ENCODE results near the gene LINS1.

LINS1 gene

DNA sequence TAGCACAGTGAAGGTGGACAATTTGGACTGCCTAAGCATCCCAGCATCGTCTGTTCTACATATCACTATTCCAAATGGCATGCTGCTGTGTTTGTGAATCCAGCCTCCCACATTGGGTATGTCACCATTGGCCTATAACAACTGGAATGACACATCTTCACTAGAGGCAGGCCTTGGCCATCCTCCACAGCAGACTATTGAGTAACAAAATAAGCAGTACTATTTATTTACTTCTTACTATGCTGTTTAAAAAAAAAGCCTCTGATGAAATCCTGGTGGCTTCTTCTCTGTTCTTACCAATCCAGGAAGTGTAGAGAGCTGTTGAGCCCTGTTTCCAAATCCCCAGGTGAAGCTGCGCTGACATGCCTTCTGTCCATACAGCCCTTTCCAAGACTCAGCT is 42.7 kb downstream of the LINS1 start:
- no peak for DNase-seq (ENCODE audit: low read depth in 1 of 2, low spot score in 1 of 2)

DNA sequence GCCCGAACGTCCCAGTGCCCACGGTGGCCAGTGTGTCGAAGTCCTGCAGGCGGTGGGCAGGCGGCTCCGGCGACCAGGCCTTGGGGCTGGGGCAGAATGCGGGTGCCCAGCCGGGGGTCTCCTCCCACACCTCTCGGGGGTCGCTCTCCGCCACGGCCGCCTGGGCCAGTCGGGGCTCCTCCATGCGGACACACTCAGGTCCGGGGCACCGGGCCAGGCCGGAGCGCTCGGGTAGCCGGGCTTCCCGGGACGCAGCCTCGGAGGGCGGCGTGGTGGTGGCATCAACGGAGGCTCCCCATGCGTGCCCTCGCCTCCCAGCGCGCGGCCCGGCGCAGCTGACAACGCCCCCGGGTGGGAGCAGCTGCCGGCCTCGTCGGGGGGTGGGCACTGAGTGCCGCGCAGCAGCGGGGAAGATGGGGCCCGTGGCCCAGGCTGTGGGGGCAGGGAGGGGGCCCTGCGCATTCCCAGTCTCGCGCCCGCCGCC is 43.2 kb downstream of the LINS1 start:
- DNase-seq (ENCODE audit: low read depth in 1 of 2, low spot score in 1 of 2): no peak

DNA sequence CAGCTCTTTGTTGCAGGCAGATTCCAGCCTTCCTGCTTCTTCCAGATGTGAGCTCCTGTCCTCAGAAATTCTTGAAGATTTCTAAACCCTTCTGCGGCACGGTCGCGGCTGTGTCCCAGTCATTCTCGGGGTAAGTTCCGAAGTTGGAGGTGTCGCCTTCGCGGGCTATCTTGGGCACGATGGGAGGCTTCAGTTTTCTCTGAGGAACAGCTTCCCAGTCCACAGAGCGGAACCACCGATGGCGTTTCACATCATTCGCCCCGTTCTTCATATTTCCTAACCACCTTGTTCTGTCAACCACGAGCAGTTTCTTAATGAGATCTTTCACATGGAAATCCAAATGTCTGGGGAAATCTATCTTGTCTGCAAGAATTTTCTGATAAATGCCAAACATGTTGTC is 48.5 kb downstream of the LINS1 start:
- DNase-seq (ENCODE audit: low read depth in 1 of 2, low spot score in 1 of 2): no peak

DNA sequence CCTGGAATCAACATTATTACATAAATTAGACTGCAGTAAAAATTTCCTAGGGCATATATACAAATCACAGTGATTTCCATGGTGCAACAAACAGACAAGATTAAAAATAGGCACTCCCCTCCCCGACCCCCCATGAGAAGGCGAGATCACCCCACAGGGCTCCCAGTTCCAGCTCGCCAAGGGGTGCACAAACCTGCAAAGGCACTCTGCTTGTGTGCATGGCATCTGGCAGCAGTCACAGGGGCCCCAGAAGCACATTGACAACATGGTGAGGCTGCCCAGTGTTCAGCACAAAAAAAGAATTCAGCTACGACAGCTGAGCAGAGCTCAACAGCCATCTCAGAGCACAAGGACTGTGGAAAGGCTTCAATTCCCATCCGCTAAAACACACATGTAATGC is 54.0 kb downstream of the LINS1 start:
- DNase-seq (ENCODE audit: low read depth in 1 of 2, low spot score in 1 of 2): no peak

DNA sequence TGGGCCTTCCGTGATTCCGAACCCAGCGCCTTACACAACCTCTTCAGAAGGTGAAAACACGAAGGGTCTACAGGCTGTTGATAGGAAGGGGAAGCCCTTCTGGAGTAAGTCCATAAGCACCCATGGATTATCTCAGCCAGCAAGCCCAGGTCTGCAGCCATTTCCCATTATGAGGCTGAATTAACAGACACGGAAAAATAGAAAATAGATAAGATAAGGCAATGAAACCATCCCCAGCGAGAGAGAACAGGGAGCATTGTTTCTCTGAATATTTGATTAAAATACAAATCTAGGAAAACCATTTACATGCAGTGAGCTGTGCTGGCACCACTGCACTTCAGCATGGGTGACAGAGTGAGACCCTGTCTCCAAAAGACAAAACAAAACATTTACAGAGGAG is 57.0 kb downstream of the LINS1 start:
- no peak for DNase-seq (ENCODE audit: low read depth in 1 of 2, low spot score in 1 of 2)

DNA sequence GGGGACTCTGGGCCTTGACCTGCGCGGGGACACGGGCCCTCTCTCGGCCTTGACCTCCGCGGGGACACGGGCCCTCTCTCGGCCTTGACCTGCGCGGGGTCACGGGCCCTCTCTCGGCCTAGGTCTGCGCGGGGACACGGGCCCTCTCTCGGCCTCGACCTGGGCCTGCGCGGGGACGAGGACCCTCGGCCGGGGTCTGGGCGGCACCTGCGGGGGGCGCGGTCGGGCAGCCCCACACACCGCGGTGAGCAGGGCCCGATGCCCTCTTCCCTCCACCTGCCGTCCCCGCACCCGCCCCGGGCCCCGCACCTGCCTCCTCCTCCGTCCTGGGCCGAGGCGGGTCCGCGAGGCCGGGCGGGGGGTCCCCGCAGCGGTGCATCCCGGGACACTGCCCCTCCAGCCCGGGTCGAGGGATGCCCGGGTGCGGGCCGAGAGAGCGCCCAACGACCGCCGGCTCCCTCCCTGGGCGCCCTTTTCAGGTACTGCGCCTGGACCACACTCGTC is 57.6 kb downstream of the LINS1 start:
- no peak for DNase-seq (ENCODE audit: low read depth in 1 of 2, low spot score in 1 of 2)

DNA sequence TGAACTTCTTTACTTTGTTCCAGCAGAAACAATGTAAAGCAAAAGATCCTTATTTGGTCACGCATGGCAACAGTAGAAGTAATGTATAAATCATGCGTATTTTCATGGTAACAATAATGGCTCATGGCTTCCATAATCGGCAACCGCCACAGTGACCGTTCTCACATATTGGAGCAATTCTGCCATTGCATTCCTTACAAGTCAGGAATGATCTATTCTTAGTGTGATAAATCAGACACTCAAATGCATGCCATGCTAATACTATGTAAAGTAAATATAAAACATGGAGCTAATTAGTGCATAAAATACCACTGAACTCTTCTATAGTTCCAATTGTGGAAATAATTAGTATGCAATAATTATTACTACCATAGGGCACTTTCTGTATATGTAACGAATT is 59.7 kb downstream of the LINS1 start:
- no peak for DNase-seq (ENCODE audit: low read depth in 1 of 2, low spot score in 1 of 2)

DNA sequence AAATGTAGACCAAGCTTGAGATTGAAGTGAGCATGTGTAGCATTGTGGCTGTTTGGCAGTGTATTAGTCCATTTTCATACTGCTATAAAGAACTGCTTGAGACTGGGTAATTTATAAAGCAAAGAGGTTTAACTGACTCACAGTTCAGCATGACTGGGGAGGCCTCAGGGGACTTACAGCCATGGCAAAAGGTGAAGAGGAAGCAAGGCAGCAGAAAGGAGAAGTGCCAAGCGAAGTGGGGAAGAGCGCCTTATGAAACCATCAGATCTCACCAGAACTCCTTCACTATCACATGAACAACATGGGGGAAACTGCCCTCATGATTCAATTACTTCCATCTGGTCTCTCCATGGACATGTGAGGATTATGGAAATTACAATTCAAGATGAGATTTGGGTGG is 64.7 kb downstream of the LINS1 start:
- no peak for DNase-seq (ENCODE audit: low read depth in 1 of 2, low spot score in 1 of 2)

DNA sequence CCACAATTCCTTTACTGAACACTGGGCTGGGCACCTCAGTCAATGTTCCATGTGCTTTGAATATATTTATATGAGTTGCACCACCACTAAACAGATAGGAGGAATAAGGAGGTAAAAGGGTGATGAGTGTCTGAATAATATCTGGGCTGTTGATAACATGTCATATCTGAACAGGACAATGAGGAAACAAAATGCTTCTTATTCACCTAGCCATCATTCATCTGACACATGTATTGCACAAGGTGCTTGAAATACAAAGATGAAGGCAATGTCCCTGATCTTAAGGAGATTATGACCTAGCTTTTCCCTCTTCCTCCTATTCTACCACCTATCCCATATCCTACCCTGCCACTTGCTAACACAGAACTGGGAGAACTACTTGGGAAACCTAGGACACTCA is 65.3 kb downstream of the LINS1 start:
- DNase-seq (ENCODE audit: low read depth in 1 of 2, low spot score in 1 of 2): no peak

DNA sequence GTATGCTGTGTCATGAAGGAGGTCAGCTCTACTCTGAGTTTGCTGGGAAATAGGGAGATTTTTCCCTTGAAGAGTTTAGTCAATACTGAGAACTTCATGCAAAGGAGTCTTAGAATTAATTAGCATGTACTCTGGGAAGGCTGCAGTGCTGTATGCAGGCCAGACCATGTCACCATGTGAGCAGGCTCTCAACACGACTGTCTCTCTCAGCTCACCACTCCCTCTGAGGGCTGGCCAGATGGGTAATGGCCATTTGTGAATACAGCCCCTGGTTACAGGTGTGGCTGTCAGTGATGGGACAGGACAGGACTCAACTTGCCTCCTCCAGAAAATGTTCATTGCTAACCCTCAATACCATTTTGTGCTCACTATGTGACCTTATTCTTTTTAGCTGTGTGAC is 68.1 kb downstream of the LINS1 start:
- DNase-seq (ENCODE audit: low read depth in 1 of 2, low spot score in 1 of 2): no peak

DNA sequence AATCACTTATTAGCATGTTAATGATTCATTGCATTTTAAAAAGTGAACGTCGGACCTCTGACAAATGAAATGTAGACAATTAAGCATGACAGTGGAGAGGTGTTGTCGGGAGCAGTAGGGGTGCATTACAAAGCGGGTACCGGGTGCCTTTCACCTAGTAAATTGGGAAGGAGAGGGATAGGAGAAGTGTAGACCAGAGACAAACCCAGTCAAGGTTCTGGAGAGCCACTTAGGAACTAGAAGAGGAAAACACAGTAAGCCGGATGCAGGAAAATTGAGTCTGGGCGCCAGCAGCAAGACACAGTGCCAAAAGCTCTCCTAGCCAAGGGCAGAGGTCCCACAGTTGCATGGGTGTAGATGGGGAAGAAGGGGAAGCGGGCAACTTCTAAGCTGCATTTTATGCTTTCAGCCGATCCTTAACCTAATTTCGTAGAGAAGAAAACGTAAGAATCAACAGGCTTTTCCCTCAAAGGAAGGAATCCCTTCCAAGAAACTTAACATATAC is 70.1 kb downstream of the LINS1 start:
- no peak for DNase-seq (ENCODE audit: low read depth in 1 of 2, low spot score in 1 of 2)

DNA sequence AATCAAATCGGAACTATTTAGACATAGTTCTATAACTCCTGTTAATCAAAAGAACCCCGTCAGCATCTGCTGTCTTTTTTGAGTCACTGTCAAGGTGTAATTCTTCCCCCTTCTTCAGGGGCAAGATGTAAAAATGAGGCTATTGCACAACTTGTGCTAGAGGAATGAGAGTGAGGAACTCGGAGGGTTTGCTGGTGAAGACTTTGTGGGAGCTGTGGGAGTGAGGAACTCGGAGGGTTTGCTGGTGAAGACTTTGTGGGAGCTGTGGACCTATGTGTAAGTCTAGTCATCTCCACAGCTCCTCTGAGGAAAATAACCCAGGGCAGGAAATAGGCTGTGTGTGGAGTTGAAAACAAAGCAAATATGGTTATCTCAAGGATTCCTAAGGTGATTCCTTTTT is 70.8 kb downstream of the LINS1 start:
- no peak for DNase-seq (ENCODE audit: low read depth in 1 of 2, low spot score in 1 of 2)

DNA sequence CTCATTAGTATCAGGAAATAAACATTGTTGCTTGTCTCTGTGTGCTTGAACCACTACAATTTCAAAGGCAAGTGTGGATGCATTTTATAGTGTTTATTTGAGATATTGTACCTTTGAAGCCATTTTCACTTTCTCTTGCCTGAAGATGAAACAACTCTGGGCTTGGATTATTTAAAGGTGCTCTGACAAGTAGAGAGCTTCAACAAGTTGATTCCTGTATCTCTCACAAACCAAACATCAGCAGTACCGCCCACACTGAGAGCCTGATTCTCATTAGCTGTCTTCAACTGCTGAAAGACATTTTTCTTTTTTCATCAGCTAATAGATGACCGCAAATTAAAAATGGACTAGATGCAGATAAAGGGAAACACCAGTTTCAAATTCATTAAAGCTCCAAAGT is 72.4 kb downstream of the LINS1 start:
- DNase-seq (ENCODE audit: low read depth in 1 of 2, low spot score in 1 of 2): no peak

DNA sequence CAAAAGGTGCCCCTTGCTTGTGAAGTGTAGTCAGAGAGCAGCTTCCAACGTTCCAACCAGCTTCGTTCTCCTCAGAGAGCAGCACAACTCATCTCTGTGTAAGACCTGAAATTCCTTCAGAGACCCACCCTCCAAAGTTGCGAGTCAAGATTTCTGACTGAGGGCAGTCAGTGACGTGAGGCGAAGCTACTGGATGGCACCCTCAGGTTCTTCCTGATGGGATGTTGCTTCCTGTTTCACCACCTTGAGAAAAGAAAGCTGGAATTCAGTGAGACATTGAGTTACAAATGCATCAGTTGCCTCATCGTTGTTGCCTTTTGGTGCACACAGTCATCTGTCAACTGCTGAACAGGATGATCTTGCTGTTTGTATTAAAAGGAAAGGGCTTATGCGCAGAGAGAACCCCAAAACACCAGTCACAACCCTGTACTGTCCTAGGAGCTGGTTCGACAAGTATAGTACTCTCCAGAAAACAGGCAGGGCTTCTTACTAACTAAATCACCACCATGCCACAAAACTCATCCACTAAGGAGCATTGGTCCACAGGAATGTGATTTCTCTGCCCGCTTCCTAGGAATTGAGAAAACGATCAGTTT is 73.1 kb downstream of the LINS1 start, which contains the start of gene CERS3:
TSS of gene CERS3 (minus strand) at position 118 of the 596 bp plus-strand sequence. CDS start 27,101 bp downstream, outside the sequence.
- no peak for DNase-seq (ENCODE audit: low read depth in 1 of 2, low spot score in 1 of 2)

DNA sequence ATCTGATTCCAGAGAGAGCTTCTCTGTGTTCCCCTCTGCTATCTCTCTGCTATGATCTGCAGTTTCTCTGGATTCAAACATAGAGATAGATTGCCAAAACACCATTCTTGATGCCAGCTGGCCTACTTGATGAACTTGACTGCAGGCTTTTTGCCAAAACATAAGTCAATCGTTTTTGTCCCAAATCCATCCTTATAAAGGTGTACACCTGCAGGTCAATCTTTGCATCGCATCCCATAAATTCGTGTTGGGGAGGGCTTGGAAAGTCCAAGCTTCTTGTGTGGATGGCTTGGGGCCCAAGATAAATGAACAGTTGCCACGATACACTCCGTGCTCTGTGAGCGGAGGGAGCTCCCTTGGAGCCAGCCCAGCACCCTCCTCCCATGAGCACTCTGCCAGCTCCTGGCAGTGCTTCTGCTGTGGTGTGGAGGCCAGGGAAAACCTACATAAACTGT is 75.9 kb downstream of the LINS1 start:
- DNase-seq (ENCODE audit: low read depth in 1 of 2, low spot score in 1 of 2): no peak

DNA sequence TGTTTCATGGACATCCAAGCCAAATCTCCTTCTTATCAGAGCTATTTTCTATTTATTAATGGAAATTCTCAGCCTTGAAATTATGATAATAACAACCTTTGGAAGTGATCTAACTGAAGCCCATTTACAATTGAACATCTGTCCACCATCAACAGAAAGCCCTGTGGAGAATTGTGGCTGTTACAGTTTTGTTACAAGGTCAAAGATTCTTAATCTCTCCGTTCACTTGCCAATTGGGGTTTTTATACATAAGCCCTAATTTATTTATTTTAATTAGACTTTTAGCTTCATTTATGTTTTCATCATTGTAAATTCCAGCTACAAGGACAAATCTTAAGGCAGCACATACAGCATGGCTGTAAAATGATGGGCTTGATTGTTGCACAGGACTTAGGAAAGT is 76.5 kb downstream of the LINS1 start:
- DNase-seq (ENCODE audit: low read depth in 1 of 2, low spot score in 1 of 2): no peak

DNA sequence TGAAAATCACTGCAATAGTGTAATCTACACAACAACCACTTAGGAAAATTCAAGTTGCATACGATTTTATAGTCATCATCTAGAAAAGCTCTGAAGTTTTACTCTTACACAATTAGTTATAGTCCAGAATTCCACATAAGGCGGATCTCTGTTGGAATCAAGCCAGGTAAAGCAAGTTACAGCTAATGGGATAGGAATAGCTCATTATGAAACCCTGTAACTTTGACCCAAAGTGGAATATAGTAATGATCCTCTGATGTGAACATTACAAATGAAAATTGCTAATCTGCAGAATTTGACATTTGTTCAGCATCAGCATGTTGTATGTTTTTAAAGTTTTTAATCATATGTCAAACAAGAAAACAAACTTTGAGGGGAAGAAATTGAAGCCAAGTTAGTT is 77.7 kb downstream of the LINS1 start:
- DNase-seq (ENCODE audit: low read depth in 1 of 2, low spot score in 1 of 2): no peak

DNA sequence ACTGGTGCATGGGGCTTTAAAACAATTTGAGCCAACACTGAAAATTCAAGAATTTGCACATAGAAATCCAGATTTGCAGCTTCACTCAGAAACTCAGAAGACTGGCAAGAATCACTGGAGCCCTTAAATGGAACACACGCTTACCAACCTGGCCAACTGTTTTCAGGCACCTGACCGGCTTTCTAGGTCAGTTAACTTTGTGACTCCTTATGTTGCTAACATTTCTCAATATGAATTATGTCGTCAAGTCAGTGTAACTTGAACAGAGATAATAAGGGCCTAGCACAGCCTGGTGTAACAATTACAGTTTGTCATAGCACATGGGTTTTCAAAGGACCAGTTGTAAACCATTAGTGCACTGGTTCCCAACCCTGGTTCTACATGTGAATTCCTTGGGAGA is 80.1 kb downstream of the LINS1 start:
- no peak for DNase-seq (ENCODE audit: low read depth in 1 of 2, low spot score in 1 of 2)

DNA sequence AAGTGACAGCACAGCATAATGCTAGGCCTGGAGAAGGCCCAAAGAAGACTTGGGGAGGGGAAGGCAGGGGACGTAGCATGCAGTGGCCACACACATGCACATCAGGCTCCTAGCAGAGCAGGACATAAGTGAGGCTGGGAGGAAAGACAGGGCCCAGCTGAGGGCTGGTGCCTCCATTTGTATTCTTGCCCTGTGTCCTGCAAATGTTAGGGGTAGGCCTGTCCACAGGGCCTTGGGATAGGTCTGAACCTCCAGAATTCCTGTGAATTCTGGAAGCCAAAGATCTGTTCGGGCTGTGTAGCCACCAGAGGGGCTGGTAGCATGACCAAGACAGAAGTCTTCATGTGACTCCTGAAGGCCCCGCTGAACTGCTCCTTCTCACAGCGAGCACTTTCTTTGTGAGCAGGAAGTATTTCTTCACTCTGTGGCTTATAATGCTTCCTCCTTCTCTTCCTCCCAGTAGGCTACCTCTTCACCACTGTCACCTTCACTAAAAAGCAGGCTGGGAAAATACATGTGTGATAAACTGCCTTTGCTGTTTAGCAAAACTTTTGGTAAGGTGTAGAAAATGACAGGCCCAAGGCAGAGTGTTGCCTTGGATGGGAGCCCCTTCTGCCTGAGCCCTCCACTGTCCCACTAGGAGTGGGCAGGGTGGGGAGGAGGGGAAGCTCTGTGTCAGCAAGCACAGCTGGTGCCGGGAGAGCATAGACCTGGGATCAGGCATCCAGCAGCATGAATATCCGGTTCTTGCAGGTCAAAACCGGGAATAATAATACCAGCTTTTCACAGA is 81.7 kb downstream of the LINS1 start:
- DNase-seq (ENCODE audit: low read depth in 1 of 2, low spot score in 1 of 2): no peak

DNA sequence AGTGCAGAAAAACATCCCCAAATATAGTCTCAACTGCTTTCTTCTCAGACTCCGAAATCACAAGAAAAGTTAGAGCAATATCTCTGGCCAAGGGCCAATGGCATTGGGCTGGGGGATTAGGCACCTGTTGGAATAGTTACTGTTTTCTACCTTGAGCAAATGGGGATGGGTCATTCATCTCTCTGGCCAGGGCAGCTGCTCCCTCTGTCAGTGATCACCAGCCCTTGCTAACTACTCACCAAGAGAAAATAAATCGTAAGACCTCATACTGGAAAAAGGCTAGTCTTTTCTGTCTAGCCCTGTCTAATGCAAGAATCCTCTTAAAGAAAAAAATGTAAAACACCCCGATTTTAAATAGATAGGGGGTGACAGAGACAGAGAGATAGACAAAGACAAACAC is 84.1 kb downstream of the LINS1 start:
- no peak for DNase-seq (ENCODE audit: low read depth in 1 of 2, low spot score in 1 of 2)

Data from activated T-helper 1 cell treated with anti-CD3 and anti-CD28 coated beads, Interleukin-2, amount 50 U/mL, for 16 hours (primary cell).